H1 (cell line): ENCODE measurements around the gene MAD2L2. TPM values are rescaled to one million over a fixed set of nuclear protein-coding genes. Genes with fewer than 3 reads are reported as not detected.

Experiments used
- CTCF ChIA-PET: fragments of 300-600 bp; sonication (Branson Sonifier 250); formaldehyde crosslinking; loops from one replicate; lab custom pipeline; 2021; ENCODE audit not compliant: partially characterized antibody; lab: Charles Lee
- POLR2A ChIA-PET: fragments of 300-600 bp; sonication (Branson Sonifier 250); formaldehyde crosslinking; loops from one replicate; lab custom pipeline; 2021; ENCODE audit warnings: inconsistent platforms; ENCODE audit not compliant: partially characterized antibody; lab: Charles Lee
- DNase-seq, 2 experiments: peaks; one replicate each; pipeline versions ENCODE4 v3.0.0 to v3.0.0-alpha.2; 2010 to 2022; ENCODE audit warnings: low spot score in 2 of 2, low read depth in 1 of 2, mixed read lengths in 1 of 2
- FAIRE-seq: peaks from 2 replicates; lab custom pipeline; 2011; peaks lifted over from hg19 to GRCh38; lab: Jason Lieb, UNC
- H2AFZ ChIP-seq: 2 replicates; pipeline ENCODE4 v1.8.1; 2012; ENCODE audit warnings: low read length, inconsistent platforms
- H2AK5ac ChIP-seq: 2 replicates; pipeline ENCODE4 v1.6.1; 2013; ENCODE audit warnings: low read depth, low read length
- H2BK120ac ChIP-seq: replicated peaks from 2 replicates; pipeline ENCODE3; 2013; ENCODE audit warnings: low read depth, low read length, inconsistent platforms
- H2BK12ac ChIP-seq: 2 replicates; pipeline ENCODE4 v1.6.1; 2013; ENCODE audit warnings: low read depth, low read length
- H2BK15ac ChIP-seq: 2 replicates; pipeline ENCODE4 v1.6.1; 2013; ENCODE audit warnings: low read length
- H2BK20ac ChIP-seq: 2 replicates; pipeline ENCODE4 v1.6.1; 2013; ENCODE audit warnings: low read length
- H2BK5ac ChIP-seq: 2 replicates; pipeline ENCODE4 v1.6.1; 2013; ENCODE audit warnings: low read depth, low read length
- H3K14ac ChIP-seq: 2 replicates; pipeline ENCODE4 v1.6.1; 2013; ENCODE audit warnings: inconsistent platforms; ENCODE audit not compliant: insufficient read length
- H3K18ac ChIP-seq: 2 replicates; pipeline ENCODE4 v1.6.1; 2013; ENCODE audit warnings: low read length; ENCODE audit errors: extremely low read depth
- H3K23ac ChIP-seq: 2 replicates; pipeline ENCODE4 v1.6.1; 2013; ENCODE audit warnings: inconsistent platforms; ENCODE audit not compliant: insufficient read length
- H3K23me2 ChIP-seq: 2 replicates; pipeline ENCODE4 v1.6.1; 2013; ENCODE audit warnings: low read depth, low read length
- H3K27ac ChIP-seq: 2 replicates; pipeline ENCODE4 v1.6.1; 2011; ENCODE audit warnings: low read depth, low read length, inconsistent platforms
- H3K27me3 ChIP-seq, 4 experiments: replicated peaks in 1 of 4; 1 replicate in 1 of 4; 2 replicates in 3 of 4; pipeline versions ENCODE4 v1.6.1 to v1.8.1; 2011 to 2013; ENCODE audit warnings: low read length in 3 of 4, mild to moderate bottlenecking in 3 of 4, inconsistent platforms in 2 of 4, mixed read lengths in 2 of 4, moderate library complexity in 1 of 4; ENCODE audit not compliant: control insufficient read depth in 3 of 4, insufficient read depth in 3 of 4; ENCODE audit errors: extremely low read depth in 1 of 4
- H3K36me3 ChIP-seq, 4 experiments: 2 replicates each; pipeline versions ENCODE4 v1.6.1 to v1.8.1; 2011 to 2013; ENCODE audit warnings: mild to moderate bottlenecking in 4 of 4, low read length in 3 of 4, moderate library complexity in 2 of 4, control low read depth in 1 of 4, inconsistent platforms in 1 of 4; ENCODE audit not compliant: insufficient read depth in 4 of 4, control insufficient read depth in 2 of 4
- H3K4ac ChIP-seq: replicated peaks from 2 replicates; pipeline ENCODE3; 2013; ENCODE audit warnings: low read length, low read depth, mixed read lengths, inconsistent platforms; ENCODE audit not compliant: insufficient read length
- H3K4me1 ChIP-seq, 4 experiments: replicated peaks in 1 of 4; 1 replicate in 1 of 4; 2 replicates in 3 of 4; pipeline versions ENCODE4 v1.6.1 to v1.8.1; 2011 to 2013; ENCODE audit warnings: low read length in 3 of 4, inconsistent platforms in 2 of 4, mixed read lengths in 1 of 4; ENCODE audit not compliant: insufficient read depth in 4 of 4, control insufficient read depth in 3 of 4
- H3K4me2 ChIP-seq, 2 experiments: 2 replicates each; pipeline versions ENCODE4 v1.6.1 to v1.8.1; 2011 to 2013; ENCODE audit warnings: low read depth in 2 of 2, low read length in 2 of 2, control low read depth in 1 of 2, inconsistent platforms in 1 of 2, mild to moderate bottlenecking in 1 of 2; ENCODE audit not compliant: insufficient read depth in 1 of 2
- H3K4me3 ChIP-seq, 4 experiments: fragments of 200-600, 300-600 bp in 1 of 4; sonication (generic), shearing (Covaris generic), sonication (Bioruptor Twin) in 1 of 4; 2 replicates each; pipeline versions ENCODE4 v1.5.1 to v1.8.1; 2011 to 2016; ENCODE audit warnings: low read length in 4 of 4, low read depth in 3 of 4, control low read depth in 2 of 4, inconsistent platforms in 2 of 4, mild to moderate bottlenecking in 2 of 4, mixed read lengths in 1 of 4, moderate library complexity in 1 of 4; ENCODE audit not compliant: insufficient read depth in 2 of 4; ENCODE audit errors: extremely low read depth in 1 of 4
- H3K56ac ChIP-seq: replicated peaks from 2 replicates; pipeline ENCODE3; 2013; ENCODE audit warnings: low read depth, mild to moderate bottlenecking, mixed read lengths, low read length, inconsistent platforms; ENCODE audit not compliant: insufficient read length
- H3K79me1 ChIP-seq: 2 replicates; pipeline ENCODE4 v1.6.1; 2013; ENCODE audit warnings: low read depth, low read length, control low read depth
- H3K79me2 ChIP-seq, 2 experiments: 2 replicates each; pipeline versions ENCODE4 v1.6.1 to v1.8.1; 2012 to 2013; ENCODE audit warnings: low read length in 2 of 2, mild to moderate bottlenecking in 2 of 2, inconsistent platforms in 1 of 2; ENCODE audit not compliant: insufficient read depth in 2 of 2, control insufficient read depth in 1 of 2
- H3K9ac ChIP-seq, 4 experiments: replicated peaks in 1 of 4; 1 replicate in 1 of 4; 2 replicates in 3 of 4; pipeline versions ENCODE4 v1.6.1 to v1.8.1; 2011 to 2013; ENCODE audit warnings: low read depth in 3 of 4, low read length in 3 of 4, control low read depth in 2 of 4, mild to moderate bottlenecking in 2 of 4, moderate library complexity in 2 of 4, inconsistent platforms in 1 of 4; ENCODE audit errors: extremely low read depth in 1 of 4
- H3K9me3 ChIP-seq, 2 experiments: 2 replicates each; pipeline versions ENCODE4 v1.6.1 to v1.8.1; 2012 to 2013; ENCODE audit warnings: mild to moderate bottlenecking in 2 of 2, moderate library complexity in 2 of 2, control low read depth in 1 of 2, inconsistent platforms in 1 of 2, low read depth in 1 of 2, low read length in 1 of 2, mixed read lengths in 1 of 2; ENCODE audit not compliant: insufficient read depth in 2 of 2
- H4K20me1 ChIP-seq, 2 experiments: replicated peaks in 1 of 2; 2 replicates each; pipeline versions ENCODE3 to v1.8.1; 2011 to 2013; ENCODE audit warnings: inconsistent platforms in 2 of 2, low read length in 2 of 2, mild to moderate bottlenecking in 1 of 2; ENCODE audit not compliant: insufficient read depth in 2 of 2, control insufficient read depth in 1 of 2
- H4K5ac ChIP-seq: 2 replicates; pipeline ENCODE4 v1.6.1; 2013; ENCODE audit warnings: low read length, low read depth, mixed read lengths, inconsistent platforms; ENCODE audit not compliant: insufficient read length
- H4K8ac ChIP-seq: 2 replicates; pipeline ENCODE4 v1.8.0; 2013; ENCODE audit warnings: mild to moderate bottlenecking, moderate library complexity, low read length, inconsistent platforms; ENCODE audit not compliant: insufficient read depth; ENCODE audit errors: extremely low read depth
- H4K91ac ChIP-seq: replicated peaks from 2 replicates; pipeline ENCODE3; 2013; ENCODE audit warnings: low read length, mixed read lengths, inconsistent platforms; ENCODE audit not compliant: insufficient read length
- CREB1 ChIP-seq: IDR thresholded peaks from 2 replicates; pipeline ENCODE4 v1.6.1; 2012; ENCODE audit warnings: inconsistent platforms
- EZH2 ChIP-seq: fragments of 200-600 bp; sonication (generic); IDR thresholded peaks from 2 replicates; pipeline ENCODE4 v1.7.1; 2012; ENCODE audit warnings: low read depth, mild to moderate bottlenecking, moderate library complexity, low read length, inconsistent platforms; ENCODE audit not compliant: severe bottlenecking
- FOSL1 ChIP-seq: IDR thresholded peaks from 2 replicates; pipeline ENCODE4 v1.6.1; 2011; ENCODE audit warnings: mild to moderate bottlenecking, low read depth, low read length, moderate library complexity; ENCODE audit not compliant: insufficient read depth
- GABPA ChIP-seq: IDR thresholded peaks from 2 replicates; pipeline ENCODE4 v1.6.1; 2011; ENCODE audit warnings: mild to moderate bottlenecking, low read length, moderate library complexity, borderline replicate concordance; ENCODE audit not compliant: insufficient read depth
- PHF8 ChIP-seq: fragments of 200-600 bp; sonication (generic); conservative IDR thresholded peaks from 2 replicates; pipeline ENCODE4 v1.7.1; 2012; ENCODE audit warnings: low read depth, mild to moderate bottlenecking, inconsistent platforms, low read length, moderate library complexity
- SIN3A ChIP-seq, 2 experiments: IDR thresholded peaks in 1 of 2; conservative IDR thresholded peaks in 1 of 2; 2 replicates each; pipeline ENCODE4 v1.6.1; 2011 to 2012; ENCODE audit warnings: low read length in 2 of 2, improper control_type of control experiment in 1 of 2, low read depth in 1 of 2, mild to moderate bottlenecking in 1 of 2
- SP4 ChIP-seq: IDR thresholded peaks from 2 replicates; pipeline ENCODE4 v1.6.1; 2012; ENCODE audit warnings: low read length, inconsistent platforms
- TAF7 ChIP-seq: optimal IDR thresholded peaks from 2 replicates; pipeline ENCODE3; 2011; ENCODE audit warnings: low read depth, mild to moderate bottlenecking, inconsistent platforms, low read length, moderate library complexity, borderline replicate concordance
- ZNF274 ChIP-seq: IDR thresholded peaks from 2 replicates; pipeline ENCODE4 v1.7.0; 2012; ENCODE audit warnings: low read length, borderline replicate concordance; ENCODE audit errors: extremely low read depth
- WGBS, 2 experiments: shearing (Covaris generic) in 1 of 2; methylation state at CpG; one replicate each; pipeline versions ENCODE4 v1.1.6 to v1.1.7; 2013 to 2015; ENCODE audit warnings: low lambda C conversion rate in 2 of 2, mixed read lengths in 2 of 2, inconsistent platforms in 1 of 2, low coverage in 1 of 2, missing lambda C conversion rate in 1 of 2; ENCODE audit not compliant: insufficient replicate concordance in 2 of 2, insufficient coverage in 1 of 2, insufficient read length in 1 of 2; ENCODE audit errors: extremely low coverage in 1 of 2, missing lambda C conversion rate in 1 of 2; 5-methylcytosine and 5-hydroxymethylcytosine counted together
- polyA plus RNA-seq, 7 experiments: library from polyadenylated mRNA; depleted of rRNA in 3 of 7; stranded (reverse) in 5 of 7; unstranded in 2 of 7; fragments of >200 nt in 5 of 7; fragments of 200-250 nt in 2 of 7; gene quantifications; 1 replicate in 5 of 7; 2 replicates in 1 of 7; 4 replicates in 1 of 7; pipeline versions ENCODE4 v1.2.1 to v1.2.3, GENCODE V29; 2011 to 2013; ENCODE audit warnings: missing spikeins in 2 of 7, mixed read lengths in 2 of 7
- total RNA-seq: library from RNA; stranded (reverse); fragmentation: NEBNext Ultra II Directional; extraction: Animal tissue kit (Norgen Biotek cat#: 25700); gene quantifications from 2 replicates; pipeline ENCODE4 v1.2.1, GENCODE V29; 2021

The MAD2L2 gene
- total and polyA plus RNA-seq, 2 of the 8 experiments (the other 6 are each of a cell fraction or from before 2014, with no cell fraction given): 310 to 469 TPM

GRCh38 chr1:11695861-11696260, 14.9 kb upstream of the MAD2L2 start:
- H2AK5ac ChIP-seq: no peak overlapping the region
- no peak overlapping the region for H2BK5ac ChIP-seq
- H3K14ac ChIP-seq: no peak overlapping the region
- H3K56ac ChIP-seq: no peak overlapping the region
- peaks cover 14% of the 10 kb centered on the region for H3K79me1 ChIP-seq
- H2BK120ac ChIP-seq: no peak overlapping the region
- H2BK15ac ChIP-seq: no peak overlapping the region
- FAIRE-seq (no peak), DNase-seq (no peak)
- CTCF ChIA-PET: interaction anchor here (0.8 to 7.3 kb wide), 8 partner anchors 10 to 308 kb away, joined by 3 to 129 read pairs (median 10); no protein-coding TSS in a partner anchor
- no peak overlapping the region for H4K5ac ChIP-seq
- H3K18ac ChIP-seq: no peak overlapping the region; the same call in 1 of the 2 replicates
- H3K23me2 ChIP-seq: peaks cover 10% of the 10 kb centered on the region; the same call in 1 of the 2 replicates
- H3K4me2 ChIP-seq: no peak overlapping the region
- H3K27ac ChIP-seq: no peak overlapping the region
- H4K20me1 ChIP-seq: peaks cover 0 to 4% of the 10 kb centered on the region in 2 experiments
- H3K23ac ChIP-seq: no peak overlapping the region
- H3K4me3 ChIP-seq: no peak overlapping the region
- no peak overlapping the region for H2AFZ ChIP-seq
- no peaks in the 10 kb centered on the region for H3K9me3 ChIP-seq
- peaks cover 0 to 2% (median 0%) of the 10 kb centered on the region in 4 experiments; a peak in 2 of 7 replicates for H3K27me3 ChIP-seq
- POLR2A ChIA-PET: interaction anchor here (1.1 to 32.0 kb wide), 7 partner anchors 14 to 214 kb away, joined by 3 to 1025 read pairs (median 5); partner anchors contain the start of genes AGTRAP, FBXO6 and MAD2L2
- 81% methylated on average over 6 of the region's 6 CpGs; no CpG with 5 or more reads in 1 of the 2 experiments for WGBS, 2 experiments
- H2BK12ac ChIP-seq: no peak overlapping the region
- no peak overlapping the region for H3K9ac ChIP-seq
- H3K79me2 ChIP-seq: peaks cover 0 to 33% of the 10 kb centered on the region in 2 experiments; a peak in 2 of 4 replicates
- no peak overlapping the region for H4K8ac ChIP-seq
- H2BK20ac ChIP-seq: no peak overlapping the region
- H3K36me3 ChIP-seq: no peaks in the 10 kb centered on the region
- H4K91ac ChIP-seq: no peak overlapping the region
- peaks cover 2 to 31% (median 24%) of the 10 kb centered on the region in 4 experiments for H3K4me1 ChIP-seq
- no peak overlapping the region for H3K4ac ChIP-seq
- TF ChIP-seq SP4 (no peak), SIN3A (conservative IDR thresholded peaks at IDR 0.05 in 1 of 2, IDR thresholded peaks at IDR 0.05 in 1 of 2; ENCODE audit: low read depth in 1 of 2, low read length in 2 of 2) (no peak), ZNF274 (no peak), CREB1 (no peak), PHF8 (no peak), TAF7 (no peak), FOSL1 (no peak), GABPA (no peak), EZH2 (no peak)
